HEK293 (cell line): ENCODE results near the gene PPARG.

Source experiments
- CTCF ChIA-PET: fragments of 350-600 bp; formaldehyde crosslinking; extraction: SDS; loops from one replicate; lab custom pipeline; 2021; ENCODE audit warnings: antibody characterized with exemption; lab: Yijun Ruan, JAX
- POLR2A ChIA-PET: fragments of 300-600 bp; formaldehyde crosslinking; extraction: SDS; loops from one replicate; lab custom pipeline; 2020; ENCODE audit warnings: antibody characterized with exemption, inconsistent platforms; lab: Yijun Ruan, JAX
- H3K27ac ChIP-seq: fragments of 200-500 bp; sonication (Bioruptor generic); 2 replicates; pipeline ENCODE4 v1.5.1; 2014; ENCODE audit warnings: low read depth, low read length, control low read depth, inconsistent platforms; ENCODE audit errors: extremely low read depth
- H3K36me3 ChIP-seq, 2 experiments: fragments of 200-500 bp in 1 of 2; sonication (Bioruptor generic) in 1 of 2; 1 replicate in 1 of 2; 2 replicates in 1 of 2; pipeline ENCODE4 v1.5.1; 2014 to 2017; ENCODE audit warnings: inconsistent platforms in 2 of 2, low read length in 2 of 2; ENCODE audit not compliant: control insufficient read depth in 2 of 2, insufficient read depth in 1 of 2
- H3K4me1 ChIP-seq: fragments of 200-500 bp; sonication (Bioruptor generic); 2 replicates; pipeline ENCODE4 v1.5.1; 2014; ENCODE audit warnings: mild to moderate bottlenecking, low read length, inconsistent platforms; ENCODE audit not compliant: control insufficient read depth, insufficient read depth
- H3K4me3 ChIP-seq: 2 replicates; pipeline ENCODE4 v1.5.1; 2011; ENCODE audit warnings: low read depth, mild to moderate bottlenecking, control low read depth, low read length, moderate library complexity
- H3K9me3 ChIP-seq: fragments of 200-500 bp; sonication (Bioruptor generic); 2 replicates; pipeline ENCODE4 v1.5.1; 2014; ENCODE audit warnings: low read depth, low read length, inconsistent platforms; ENCODE audit not compliant: control insufficient read depth, insufficient read depth
- EGR2 ChIP-seq: fragments of 450-650 bp; formaldehyde crosslinking; IDR thresholded peaks from 2 replicates; pipeline ENCODE4 v1.5.1; 2016; ENCODE audit warnings: low read depth, missing biosample characterization, missing genetic modification characterization
- GFI1B ChIP-seq: fragments of 450-650 bp; formaldehyde crosslinking; IDR thresholded peaks from 2 replicates; pipeline ENCODE4 v1.5.1; 2016; ENCODE audit warnings: missing biosample characterization, missing genetic modification characterization
- GLI4 ChIP-seq: fragments of 450-650 bp; formaldehyde crosslinking; IDR thresholded peaks from 2 replicates; pipeline ENCODE4 v1.5.1; 2016; ENCODE audit warnings: missing biosample characterization, missing genetic modification characterization
- GLIS1 ChIP-seq: fragments of 450-650 bp; formaldehyde crosslinking; IDR thresholded peaks from 2 replicates; pipeline ENCODE4 v1.5.1; 2016; ENCODE audit warnings: missing biosample characterization, missing genetic modification characterization
- HOXD13 ChIP-seq: sonication (generic); formaldehyde crosslinking; IDR thresholded peaks from 2 replicates; pipeline ENCODE4 v1.8.0; 2022; ENCODE audit warnings: missing genetic modification reagents, borderline replicate concordance
- SETDB1 ChIP-seq: IDR thresholded peaks from one replicate; pipeline ENCODE4 v1.6.1; 2017; ENCODE audit warnings: mild to moderate bottlenecking, low read length, moderate library complexity, mixed read lengths; ENCODE audit not compliant: insufficient read length
- TRIM28 ChIP-seq: IDR thresholded peaks from 2 replicates; pipeline ENCODE4 v1.6.1; 2011; ENCODE audit warnings: low read length, control low read depth, borderline replicate concordance
- WT1 ChIP-seq: fragments of 450-650 bp; formaldehyde crosslinking; IDR thresholded peaks from 2 replicates; pipeline ENCODE4 v1.5.1; 2016; ENCODE audit warnings: missing biosample characterization, missing genetic modification characterization
- YY1 ChIP-seq: fragments of 450-650 bp; formaldehyde crosslinking; IDR thresholded peaks from 2 replicates; pipeline ENCODE4 v1.5.1; 2018; ENCODE audit warnings: missing biosample characterization, missing genetic modification characterization
- ZBTB48 ChIP-seq: fragments of 450-650 bp; formaldehyde crosslinking; IDR thresholded peaks from 2 replicates; pipeline ENCODE4 v1.5.1; 2016; ENCODE audit warnings: missing biosample characterization, missing genetic modification characterization
- ZFP3 ChIP-seq: fragments of 450-650 bp; formaldehyde crosslinking; IDR thresholded peaks from 2 replicates; pipeline ENCODE4 v1.5.1; 2016; ENCODE audit warnings: low read depth, missing biosample characterization, missing genetic modification characterization
- ZFP37 ChIP-seq: fragments of 450-650 bp; formaldehyde crosslinking; IDR thresholded peaks from 2 replicates; pipeline ENCODE4 v1.5.1; 2016; ENCODE audit warnings: missing biosample characterization, missing genetic modification characterization
- ZNF112 ChIP-seq: fragments of 450-650 bp; formaldehyde crosslinking; IDR thresholded peaks from 2 replicates; pipeline ENCODE4 v1.5.0; 2017; ENCODE audit warnings: missing biosample characterization, missing genetic modification characterization
- ZNF133 ChIP-seq: fragments of 450-650 bp; formaldehyde crosslinking; IDR thresholded peaks from 2 replicates; pipeline ENCODE4 v1.5.1; 2016; ENCODE audit warnings: missing biosample characterization, missing genetic modification characterization
- ZNF19 ChIP-seq: fragments of 450-650 bp; formaldehyde crosslinking; IDR thresholded peaks from 2 replicates; pipeline ENCODE4; 2016; ENCODE audit warnings: missing biosample characterization, missing genetic modification characterization, low read depth
- ZNF202 ChIP-seq: fragments of 450-650 bp; formaldehyde crosslinking; IDR thresholded peaks from 2 replicates; pipeline ENCODE4 v1.5.1; 2016; ENCODE audit warnings: missing biosample characterization, missing genetic modification characterization, borderline replicate concordance
- ZNF221 ChIP-seq: fragments of 450-650 bp; formaldehyde crosslinking; IDR thresholded peaks from 2 replicates; pipeline ENCODE4 v1.5.1; 2017; ENCODE audit warnings: missing biosample characterization, missing genetic modification characterization, borderline replicate concordance
- ZNF341 ChIP-seq: fragments of 450-650 bp; formaldehyde crosslinking; IDR thresholded peaks from 2 replicates; pipeline ENCODE4; 2016; ENCODE audit warnings: low read depth, missing biosample characterization, missing genetic modification characterization
- ZNF350 ChIP-seq: fragments of 450-650 bp; formaldehyde crosslinking; IDR thresholded peaks from 2 replicates; pipeline ENCODE4 v1.5.0; 2017; ENCODE audit warnings: missing biosample characterization, mild to moderate bottlenecking, missing genetic modification characterization
- ZNF354C ChIP-seq: fragments of 450-650 bp; formaldehyde crosslinking; IDR thresholded peaks from 2 replicates; pipeline ENCODE4 v1.5.1; 2016; ENCODE audit warnings: missing biosample characterization, missing genetic modification characterization, low read depth, borderline replicate concordance
- ZNF404 ChIP-seq: fragments of 450-650 bp; formaldehyde crosslinking; IDR thresholded peaks from 2 replicates; pipeline ENCODE4 v1.5.1; 2017; ENCODE audit warnings: missing biosample characterization, missing genetic modification characterization
- ZNF423 ChIP-seq: fragments of 450-650 bp; formaldehyde crosslinking; IDR thresholded peaks from 2 replicates; pipeline ENCODE4 v1.5.1; 2016; ENCODE audit warnings: missing biosample characterization, missing genetic modification characterization
- ZNF426 ChIP-seq: fragments of 450-650 bp; formaldehyde crosslinking; IDR thresholded peaks from 2 replicates; pipeline ENCODE4 v1.5.1; 2017; ENCODE audit warnings: missing biosample characterization, missing genetic modification characterization, mild to moderate bottlenecking, inconsistent platforms, moderate library complexity
- ZNF501 ChIP-seq: fragments of 450-650 bp; formaldehyde crosslinking; IDR thresholded peaks from 2 replicates; pipeline ENCODE4 v1.5.1; 2016; ENCODE audit warnings: missing biosample characterization, missing genetic modification characterization
- ZNF555 ChIP-seq: fragments of 450-650 bp; formaldehyde crosslinking; conservative IDR thresholded peaks from 2 replicates; pipeline ENCODE4 v1.5.1; 2017; ENCODE audit warnings: missing biosample characterization, mild to moderate bottlenecking, missing genetic modification characterization, inconsistent platforms
- ZNF560 ChIP-seq: fragments of 450-650 bp; formaldehyde crosslinking; IDR thresholded peaks from 2 replicates; pipeline ENCODE4 v1.5.1; 2017; ENCODE audit warnings: missing biosample characterization, missing genetic modification characterization, borderline replicate concordance
- ZNF561 ChIP-seq: fragments of 450-650 bp; IDR thresholded peaks from 2 replicates; pipeline ENCODE4 v1.5.1; 2018; ENCODE audit warnings: missing biosample characterization, missing genetic modification characterization, borderline replicate concordance
- ZNF600 ChIP-seq: fragments of 450-650 bp; formaldehyde crosslinking; IDR thresholded peaks from 2 replicates; pipeline ENCODE4 v1.5.1; 2016; ENCODE audit warnings: missing biosample characterization, missing genetic modification characterization
- ZNF629 ChIP-seq: fragments of 450-650 bp; formaldehyde crosslinking; IDR thresholded peaks from 2 replicates; pipeline ENCODE4 v1.5.1; 2017; ENCODE audit warnings: missing biosample characterization, missing genetic modification characterization
- ZNF660 ChIP-seq: fragments of 450-650 bp; IDR thresholded peaks from 2 replicates; pipeline ENCODE4 v1.5.1; 2018; ENCODE audit warnings: missing biosample characterization, mild to moderate bottlenecking, missing genetic modification characterization
- ZNF677 ChIP-seq: fragments of 450-650 bp; IDR thresholded peaks from 2 replicates; pipeline ENCODE4 v1.5.0; 2018; ENCODE audit warnings: missing biosample characterization, mild to moderate bottlenecking, missing genetic modification characterization, moderate library complexity
- ZNF747 ChIP-seq: fragments of 450-650 bp; formaldehyde crosslinking; IDR thresholded peaks from 2 replicates; pipeline ENCODE4 v1.5.1; 2016; ENCODE audit warnings: missing biosample characterization, missing genetic modification characterization
- ZNF785 ChIP-seq: fragments of 450-650 bp; formaldehyde crosslinking; IDR thresholded peaks from 2 replicates; pipeline ENCODE4 v1.5.1; 2016; ENCODE audit warnings: missing biosample characterization, missing genetic modification characterization
- ZSCAN30 ChIP-seq: fragments of 450-650 bp; IDR thresholded peaks from 2 replicates; pipeline ENCODE4 v1.5.1; 2018; ENCODE audit warnings: missing biosample characterization, mild to moderate bottlenecking, missing genetic modification characterization, moderate library complexity
- ZXDB ChIP-seq: fragments of 450-650 bp; formaldehyde crosslinking; IDR thresholded peaks from 2 replicates; pipeline ENCODE4 v1.5.1; 2016; ENCODE audit warnings: missing biosample characterization, missing genetic modification characterization
- TF ChIP-seq, protein P1 (sequence below): fragments of 450-650 bp; formaldehyde crosslinking; IDR thresholded peaks from 2 replicates; pipeline ENCODE4 v1.5.1; 2016; ENCODE audit warnings: missing biosample characterization, missing genetic modification characterization
- TF ChIP-seq, protein P2 (sequence below): fragments of 450-650 bp; formaldehyde crosslinking; IDR thresholded peaks from 2 replicates; pipeline ENCODE4 v1.5.1; 2016; ENCODE audit warnings: missing biosample characterization, missing genetic modification characterization
- TF ChIP-seq, protein P3 (sequence below): fragments of 450-650 bp; formaldehyde crosslinking; IDR thresholded peaks from 2 replicates; pipeline ENCODE4 v1.5.1; 2016; ENCODE audit warnings: missing biosample characterization, missing genetic modification characterization
- TF ChIP-seq, protein P4 (sequence below): IDR thresholded peaks from 2 replicates; pipeline ENCODE4 v1.6.1; 2011; ENCODE audit warnings: mild to moderate bottlenecking, low read depth, low read length, borderline replicate concordance
- TF ChIP-seq, protein P5 (sequence below): fragments of 450-650 bp; formaldehyde crosslinking; IDR thresholded peaks from 2 replicates; pipeline ENCODE4 v1.5.1; 2017; ENCODE audit warnings: missing biosample characterization, missing genetic modification characterization

PPARG gene

DNA sequence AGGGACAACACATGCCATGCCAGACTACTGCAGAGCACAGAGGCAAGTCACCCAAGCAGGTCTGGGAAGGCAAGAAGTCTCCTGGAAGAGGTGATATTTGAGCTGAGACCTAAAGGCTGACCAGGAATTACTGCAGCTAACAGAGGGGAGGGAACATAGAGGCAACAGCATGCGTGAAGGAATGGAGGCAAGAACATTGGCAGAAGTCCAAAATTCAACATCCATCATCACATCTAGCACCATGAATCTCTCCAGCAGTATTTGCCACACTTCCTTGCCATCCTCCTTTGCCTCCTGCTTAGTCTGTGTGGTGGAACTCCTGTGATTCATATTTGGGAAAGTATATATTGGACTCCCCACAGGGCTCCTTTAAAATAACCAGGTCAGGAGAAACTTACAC lies 194.5 kb downstream of the PPARG start:
- no peak overlapping the region; the same call in 1 of the 2 replicates for H3K27ac ChIP-seq

DNA sequence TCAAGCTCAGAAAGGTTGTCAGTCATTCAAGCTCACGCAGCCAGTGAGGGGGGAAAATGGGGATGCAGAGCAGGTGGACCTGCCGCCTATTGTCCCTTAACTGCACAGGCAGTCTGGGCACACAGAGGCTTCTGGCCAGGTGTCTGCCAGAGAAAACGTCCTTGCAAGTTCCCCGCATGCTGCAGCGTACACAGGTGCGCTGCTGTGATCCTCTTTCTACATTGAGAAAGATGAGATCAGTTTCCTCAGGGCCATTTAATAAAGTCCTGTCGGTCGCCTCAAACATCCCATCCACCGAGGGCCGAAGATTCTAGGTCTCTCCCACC lies 195.0 kb downstream of the PPARG start:
- Histone ChIP-seq H3K36me3 (peaks cover 0 to 14% of the 10 kb centered on the region in 2 experiments; a peak in 1 of 3 replicates), H3K4me1 (peaks cover 12% of the 10 kb centered on the region; the same call in 1 of the 2 replicates), H3K9me3 (no peaks in the 10 kb centered on the region), H3K27ac (peak overlapping the region; percentile 56; the same call in 1 of the 2 replicates), H3K4me3 (peak overlapping the region; percentile 39)
- ChIA-PET POLR2A (interaction anchor here (0.8 to 1.4 kb wide), 12 partner anchors 22 to 363 kb away, joined by 3 to 7 read pairs (median 4); partner anchors contain the start of genes MKRN2 and MKRN2OS), CTCF (interaction anchor here (0.6 to 3.6 kb wide), 7 partner anchors 9 to 351 kb away, joined by 3 to 15 read pairs (median 4); partner anchors contain the start of gene MKRN2OS)
- TF ChIP-seq ZBTB48 (tag by site-specific recombination), result no peak
- TF ChIP-seq, protein P1, sequence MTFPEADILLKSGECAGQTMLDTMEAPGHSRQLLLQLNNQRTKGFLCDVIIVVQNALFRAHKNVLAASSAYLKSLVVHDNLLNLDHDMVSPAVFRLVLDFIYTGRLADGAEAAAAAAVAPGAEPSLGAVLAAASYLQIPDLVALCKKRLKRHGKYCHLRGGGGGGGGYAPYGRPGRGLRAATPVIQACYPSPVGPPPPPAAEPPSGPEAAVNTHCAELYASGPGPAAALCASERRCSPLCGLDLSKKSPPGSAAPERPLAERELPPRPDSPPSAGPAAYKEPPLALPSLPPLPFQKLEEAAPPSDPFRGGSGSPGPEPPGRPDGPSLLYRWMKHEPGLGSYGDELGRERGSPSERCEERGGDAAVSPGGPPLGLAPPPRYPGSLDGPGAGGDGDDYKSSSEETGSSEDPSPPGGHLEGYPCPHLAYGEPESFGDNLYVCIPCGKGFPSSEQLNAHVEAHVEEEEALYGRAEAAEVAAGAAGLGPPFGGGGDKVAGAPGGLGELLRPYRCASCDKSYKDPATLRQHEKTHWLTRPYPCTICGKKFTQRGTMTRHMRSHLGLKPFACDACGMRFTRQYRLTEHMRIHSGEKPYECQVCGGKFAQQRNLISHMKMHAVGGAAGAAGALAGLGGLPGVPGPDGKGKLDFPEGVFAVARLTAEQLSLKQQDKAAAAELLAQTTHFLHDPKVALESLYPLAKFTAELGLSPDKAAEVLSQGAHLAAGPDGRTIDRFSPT (tag by site-specific recombination), result no peak
- TF ChIP-seq ZNF354C (tag by site-specific recombination), result no peak
- no peak for TF ChIP-seq ZFP3 (tag by site-specific recombination)
- 0 out of 2 replicates have a peak, but pooled peaks have one; percentile 8 for TF ChIP-seq ZSCAN30 (tag by site-specific recombination)
- no peak for TF ChIP-seq ZNF350 (tag by site-specific recombination)
- no peak for TF ChIP-seq ZNF785 (tag by site-specific recombination)
- TF ChIP-seq ZNF221 (tag by site-specific recombination), result no peak
- no peak for TF ChIP-seq TRIM28
- TF ChIP-seq ZNF501 (tag by site-specific recombination), result 0 out of 2 replicates have a peak, but pooled peaks have one; percentile 8
- TF ChIP-seq ZNF133 (tag by site-specific recombination), result 0 out of 2 replicates have a peak, but pooled peaks have one; percentile 41
- no peak for TF ChIP-seq YY1 (tag by site-specific recombination)
- TF ChIP-seq, all 188 proteins: peak for 3

More for the DNA sequence above, 194.5 kb downstream of the PPARG start:
- CTCF ChIA-PET, result interaction anchor here (0.6 to 3.6 kb wide), 7 partner anchors 9 to 354 kb away, joined by 3 to 15 read pairs (median 4); partner anchors contain the start of gene MKRN2OS
- Histone ChIP-seq H3K36me3 (peaks cover 0 to 10% of the 10 kb centered on the region in 2 experiments; a peak in 1 of 3 replicates), H3K4me3 (no peak overlapping the region), H3K4me1 (peaks cover 12% of the 10 kb centered on the region; the same call in 1 of the 2 replicates), H3K9me3 (no peaks in the 10 kb centered on the region)
- TF ChIP-seq ZNF19 (tag by site-specific recombination), result no peak
- TF ChIP-seq EGR2 (tag by site-specific recombination), result no peak
- TF ChIP-seq, protein P2, sequence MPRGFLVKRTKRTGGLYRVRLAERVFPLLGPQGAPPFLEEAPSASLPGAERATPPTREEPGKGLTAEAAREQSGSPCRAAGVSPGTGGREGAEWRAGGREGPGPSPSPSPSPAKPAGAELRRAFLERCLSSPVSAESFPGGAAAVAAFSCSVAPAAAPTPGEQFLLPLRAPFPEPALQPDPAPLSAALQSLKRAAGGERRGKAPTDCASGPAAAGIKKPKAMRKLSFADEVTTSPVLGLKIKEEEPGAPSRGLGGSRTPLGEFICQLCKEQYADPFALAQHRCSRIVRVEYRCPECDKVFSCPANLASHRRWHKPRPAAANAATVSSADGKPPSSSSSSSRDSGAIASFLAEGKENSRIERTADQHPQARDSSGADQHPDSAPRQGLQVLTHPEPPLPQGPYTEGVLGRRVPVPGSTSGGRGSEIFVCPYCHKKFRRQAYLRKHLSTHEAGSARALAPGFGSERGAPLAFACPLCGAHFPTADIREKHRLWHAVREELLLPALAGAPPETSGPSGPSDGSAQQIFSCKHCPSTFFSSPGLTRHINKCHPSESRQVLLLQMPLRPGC (tag by site-specific recombination), result peak; percentile 42; the same call in 1 of the 2 replicates
- TF ChIP-seq ZNF221 (tag by site-specific recombination), result no peak
- TF ChIP-seq ZNF677 (tag by site-specific recombination), result no peak
- no peak for TF ChIP-seq HOXD13
- TF ChIP-seq ZFP37 (tag by site-specific recombination), result no peak
- TF ChIP-seq ZNF112, result no peak
- no peak for TF ChIP-seq WT1 (tag by site-specific recombination)
- TF ChIP-seq GLI4 (tag by site-specific recombination), result no peak
- TF ChIP-seq, protein P3, sequence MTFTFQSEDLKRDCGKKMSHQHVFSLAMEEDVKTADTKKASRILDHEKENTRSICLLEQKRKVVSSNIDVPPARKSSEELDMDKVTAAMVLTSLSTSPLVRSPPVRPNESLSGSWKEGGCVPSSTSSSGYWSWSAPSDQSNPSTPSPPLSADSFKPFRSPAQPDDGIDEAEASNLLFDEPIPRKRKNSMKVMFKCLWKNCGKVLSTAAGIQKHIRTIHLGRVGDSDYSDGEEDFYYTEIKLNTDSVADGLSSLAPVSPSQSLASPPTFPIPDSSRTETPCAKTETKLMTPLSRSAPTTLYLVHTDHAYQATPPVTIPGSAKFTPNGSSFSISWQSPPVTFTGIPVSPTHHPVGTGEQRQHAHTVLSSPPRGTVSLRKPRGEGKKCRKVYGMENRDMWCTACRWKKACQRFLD (tag by site-specific recombination), result no peak
- TF ChIP-seq ZNF354C (tag by site-specific recombination), result no peak
- TF ChIP-seq ZNF600, result peak; percentile 71
- no peak for TF ChIP-seq SETDB1
- peak; percentile 94 for TF ChIP-seq ZNF341 (tag by site-specific recombination)
- TF ChIP-seq ZNF560, result no peak
- no peak for TF ChIP-seq ZNF747 (tag by site-specific recombination)
- TF ChIP-seq GLIS1 (tag by site-specific recombination), result peak; percentile 30; the same call in 1 of the 2 replicates
- no peak for TF ChIP-seq ZXDB
- TF ChIP-seq ZNF561 (tag by site-specific recombination), result no peak
- TF ChIP-seq GFI1B (tag by site-specific recombination), result no peak
- no peak for TF ChIP-seq ZNF555 (tag by site-specific recombination)
- no peak for TF ChIP-seq ZNF404 (tag by site-specific recombination)
- TF ChIP-seq ZNF202 (tag by site-specific recombination), result no peak
- TF ChIP-seq ZSCAN30 (tag by site-specific recombination), result no peak
- TF ChIP-seq ZNF629 (tag by site-specific recombination), result no peak
- TF ChIP-seq, protein P4, sequence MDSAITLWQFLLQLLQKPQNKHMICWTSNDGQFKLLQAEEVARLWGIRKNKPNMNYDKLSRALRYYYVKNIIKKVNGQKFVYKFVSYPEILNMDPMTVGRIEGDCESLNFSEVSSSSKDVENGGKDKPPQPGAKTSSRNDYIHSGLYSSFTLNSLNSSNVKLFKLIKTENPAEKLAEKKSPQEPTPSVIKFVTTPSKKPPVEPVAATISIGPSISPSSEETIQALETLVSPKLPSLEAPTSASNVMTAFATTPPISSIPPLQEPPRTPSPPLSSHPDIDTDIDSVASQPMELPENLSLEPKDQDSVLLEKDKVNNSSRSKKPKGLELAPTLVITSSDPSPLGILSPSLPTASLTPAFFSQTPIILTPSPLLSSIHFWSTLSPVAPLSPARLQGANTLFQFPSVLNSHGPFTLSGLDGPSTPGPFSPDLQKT, result no peak
- no peak for TF ChIP-seq ZNF660
- TF ChIP-seq ZNF426 (tag by site-specific recombination), result no peak
- TF ChIP-seq ZNF423, result no peak
- TF ChIP-seq, protein P5, sequence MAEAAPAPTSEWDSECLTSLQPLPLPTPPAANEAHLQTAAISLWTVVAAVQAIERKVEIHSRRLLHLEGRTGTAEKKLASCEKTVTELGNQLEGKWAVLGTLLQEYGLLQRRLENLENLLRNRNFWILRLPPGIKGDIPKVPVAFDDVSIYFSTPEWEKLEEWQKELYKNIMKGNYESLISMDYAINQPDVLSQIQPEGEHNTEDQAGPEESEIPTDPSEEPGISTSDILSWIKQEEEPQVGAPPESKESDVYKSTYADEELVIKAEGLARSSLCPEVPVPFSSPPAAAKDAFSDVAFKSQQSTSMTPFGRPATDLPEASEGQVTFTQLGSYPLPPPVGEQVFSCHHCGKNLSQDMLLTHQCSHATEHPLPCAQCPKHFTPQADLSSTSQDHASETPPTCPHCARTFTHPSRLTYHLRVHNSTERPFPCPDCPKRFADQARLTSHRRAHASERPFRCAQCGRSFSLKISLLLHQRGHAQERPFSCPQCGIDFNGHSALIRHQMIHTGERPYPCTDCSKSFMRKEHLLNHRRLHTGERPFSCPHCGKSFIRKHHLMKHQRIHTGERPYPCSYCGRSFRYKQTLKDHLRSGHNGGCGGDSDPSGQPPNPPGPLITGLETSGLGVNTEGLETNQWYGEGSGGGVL (tag by site-specific recombination), result 0 out of 2 replicates have a peak, but pooled peaks have one; percentile 25
- POLR2A ChIA-PET, result interaction anchor here (1.4 kb wide), 2 partner anchors 200 to 204 kb away, joined by 3 to 6 read pairs; no protein-coding TSS in a partner anchor
